Muscle of arm (tissue), 12 donors: ENCODE measurements around the gene PIGS. TPM values are rescaled to one million over a fixed set of nuclear protein-coding genes. Genes with fewer than 3 reads are reported as not detected.

Experiments
- DNase-seq: peaks from one replicate; pipeline ENCODE4 v3.0.0-alpha.2; 2013
- polyA plus RNA-seq, 12 donors: library from polyadenylated mRNA; unstranded; fragments of 120-200 nt; gene quantifications; one replicate each; pipeline ENCODE4 v1.2.1, GENCODE V29; 2013; ENCODE audit not compliant: insufficient read length in 12 of 12

PIGS gene
- polyA plus RNA-seq, 12 donors, result 35.5 to 66.0 (median 45.0) TPM; not detected in 1

- DNase-seq, result peak; percentile 76
Measured at GRCh38 chr17:28552176-28552999, 18.9 kb downstream of the PIGS start, which contains the start of gene UNC119. TSS of gene UNC119 (minus strand) at chr17:28552624. CDS start at chr17:28552557, 67 bp downstream.

- DNase-seq, result peak; percentile 22
Measured at GRCh38 chr17:28551421-28552175, 19.7 kb downstream of the PIGS start.

- no peak for DNase-seq
Measured at GRCh38 chr17:28550858-28551257, 20.5 kb downstream of the PIGS start.

GRCh38 chr17:28549236-28550132, 21.8 kb downstream of the PIGS start:
- no peak for DNase-seq

GRCh38 chr17:28548417-28549130, 22.8 kb downstream of the PIGS start:
- no peak for DNase-seq

- peak; percentile 51 for DNase-seq
Measured at GRCh38 chr17:28547623-28548416, 23.5 kb downstream of the PIGS start.

- no peak for DNase-seq
Measured at GRCh38 chr17:28547096-28547622, 24.2 kb downstream of the PIGS start.

GRCh38 chr17:28545787-28546415, 25.4 kb downstream of the PIGS start:
- DNase-seq, result no peak

GRCh38 chr17:28545141-28545503, 26.2 kb downstream of the PIGS start:
- no peak for DNase-seq

GRCh38 chr17:28544402-28545140, 26.8 kb downstream of the PIGS start:
- DNase-seq, result no peak

GRCh38 chr17:28541439-28541838, 29.9 kb downstream of the PIGS start:
- no peak for DNase-seq

GRCh38 chr17:28540231-28540630, 31.1 kb downstream of the PIGS start:
- no peak for DNase-seq

- no peak for DNase-seq
Measured at GRCh38 chr17:28538296-28538895, 32.9 kb downstream of the PIGS start.

- DNase-seq, result no peak
Measured at GRCh38 chr17:28537219-28537610, 34.1 kb downstream of the PIGS start.

- no peak for DNase-seq
Measured at GRCh38 chr17:28536532-28537218, 34.6 kb downstream of the PIGS start.

GRCh38 chr17:28534740-28535375, 36.5 kb downstream of the PIGS start:
- DNase-seq, result no peak

- no peak for DNase-seq
Measured at GRCh38 chr17:28533091-28533807, 38.1 kb downstream of the PIGS start.
